ENCODE data around the gene AGBL3. TPM values are rescaled to one million over a fixed set of nuclear protein-coding genes. Genes with fewer than 3 reads are reported as not detected.

Gene AGBL3
- polyA plus RNA-seq, 2 donors: 0.55 to 0.62 TPM

GRCh38 chr7:135079068-135079467 lies 92.8 kb downstream of the AGBL3 start:
- Histone ChIP-seq H3K4me1 (ENCODE audit: control insufficient read depth in 2 of 2, insufficient read depth in 2 of 2, low read length in 1 of 2) (no peaks in the 10 kb centered on the region), H3K27ac (ENCODE audit: low read depth in 2 of 2, low read length in 1 of 2) (no peak overlapping the region)

DNA sequence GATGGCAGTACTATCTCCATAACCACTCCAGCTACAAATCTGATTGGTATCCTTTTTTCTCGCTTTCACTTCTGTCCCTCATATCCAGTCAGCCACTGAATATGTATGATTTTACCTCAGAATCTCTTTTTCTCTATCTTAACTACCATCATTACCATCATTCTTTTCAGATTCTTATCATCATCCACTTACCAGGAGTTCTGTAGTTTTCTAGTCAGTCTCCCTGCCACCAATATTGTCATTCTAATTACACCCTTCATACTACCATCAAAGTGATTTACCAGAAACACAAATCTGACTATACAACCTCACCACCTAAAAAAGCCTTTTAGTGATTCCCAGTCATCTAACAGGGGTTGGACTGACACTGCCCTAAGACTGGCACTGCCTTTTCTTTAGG lies 96.7 kb downstream of the AGBL3 start:
- no peak overlapping the region for H3K27ac ChIP-seq (ENCODE audit: low read depth in 2 of 2, low read length in 1 of 2)
- H3K27me3 ChIP-seq (ENCODE audit: control insufficient read depth in 1 of 2, insufficient read depth in 2 of 2, low read length in 2 of 2): no peaks in the 10 kb centered on the region
- H3K36me3 ChIP-seq (ENCODE audit: control insufficient read depth in 2 of 2, insufficient read depth in 2 of 2, low read length in 1 of 2): no peaks in the 10 kb centered on the region
- no peak overlapping the region for H3K4me3 ChIP-seq (ENCODE audit: low read depth in 1 of 2, low read length in 2 of 2)
- 0 to 10% methylated on average over 1 of the region's 1 CpG for WGBS, 2 donors
- no peaks in the 10 kb centered on the region for H3K4me1 ChIP-seq (ENCODE audit: control insufficient read depth in 2 of 2, insufficient read depth in 2 of 2, low read length in 1 of 2)
- H3K9me3 ChIP-seq (ENCODE audit: control insufficient read depth in 2 of 2, insufficient read depth in 1 of 2, low read depth in 1 of 2, low read length in 1 of 2): no peaks in the 10 kb centered on the region

More at GRCh38 chr7:135079068-135079467, 92.8 kb downstream of the AGBL3 start:
- Histone ChIP-seq H3K4me3 (ENCODE audit: low read depth in 1 of 2, low read length in 2 of 2) (no peak overlapping the region), H3K27me3 (ENCODE audit: control insufficient read depth in 1 of 2, insufficient read depth in 2 of 2, low read length in 2 of 2) (no peaks in the 10 kb centered on the region), H3K9me3 (ENCODE audit: control insufficient read depth in 2 of 2, insufficient read depth in 1 of 2, low read depth in 1 of 2, low read length in 1 of 2) (no peaks in the 10 kb centered on the region), H3K36me3 (ENCODE audit: control insufficient read depth in 2 of 2, insufficient read depth in 2 of 2, low read length in 1 of 2) (no peaks in the 10 kb centered on the region)

- H3K36me3 ChIP-seq (ENCODE audit: control insufficient read depth in 2 of 2, insufficient read depth in 2 of 2, low read length in 1 of 2): no peaks in the 10 kb centered on the region
- no peaks in the 10 kb centered on the region for H3K27me3 ChIP-seq (ENCODE audit: control insufficient read depth in 1 of 2, insufficient read depth in 2 of 2, low read length in 2 of 2)
- H3K4me1 ChIP-seq (ENCODE audit: control insufficient read depth in 2 of 2, insufficient read depth in 2 of 2, low read length in 1 of 2): no peaks in the 10 kb centered on the region
- H3K9me3 ChIP-seq (ENCODE audit: control insufficient read depth in 2 of 2, insufficient read depth in 1 of 2, low read depth in 1 of 2, low read length in 1 of 2): peaks cover 0 to 2% of the 10 kb centered on the region in 2 donors
- no peak overlapping the region for H3K4me3 ChIP-seq (ENCODE audit: low read depth in 1 of 2, low read length in 2 of 2)
- 92 to 96% methylated on average over 1 of the region's 1 CpG for WGBS, 2 donors
- H3K27ac ChIP-seq (ENCODE audit: low read depth in 2 of 2, low read length in 1 of 2): no peak overlapping the region
Measured at GRCh38 chr7:135088566-135088965, 102.3 kb downstream of the AGBL3 start.

GRCh38 chr7:135091717-135092116 lies 105.4 kb downstream of the AGBL3 start:
- WGBS, 2 donors: 61 to 74% methylated on average over 1 of the region's 1 CpG
- no peak overlapping the region for H3K27ac ChIP-seq (ENCODE audit: low read depth in 2 of 2, low read length in 1 of 2)
- H3K4me1 ChIP-seq (ENCODE audit: control insufficient read depth in 2 of 2, insufficient read depth in 2 of 2, low read length in 1 of 2): no peaks in the 10 kb centered on the region
- no peaks in the 10 kb centered on the region for H3K36me3 ChIP-seq (ENCODE audit: control insufficient read depth in 2 of 2, insufficient read depth in 2 of 2, low read length in 1 of 2)
- H3K9me3 ChIP-seq (ENCODE audit: control insufficient read depth in 2 of 2, insufficient read depth in 1 of 2, low read depth in 1 of 2, low read length in 1 of 2): peaks cover 0 to 2% of the 10 kb centered on the region in 2 donors
- H3K27me3 ChIP-seq (ENCODE audit: control insufficient read depth in 1 of 2, insufficient read depth in 2 of 2, low read length in 2 of 2): no peaks in the 10 kb centered on the region
- H3K4me3 ChIP-seq (ENCODE audit: low read depth in 1 of 2, low read length in 2 of 2): no peak overlapping the region

- no peaks in the 10 kb centered on the region for H3K27me3 ChIP-seq (ENCODE audit: control insufficient read depth in 1 of 2, insufficient read depth in 2 of 2, low read length in 2 of 2)
- H3K4me3 ChIP-seq (ENCODE audit: low read depth in 1 of 2, low read length in 2 of 2): no peak overlapping the region
- H3K27ac ChIP-seq (ENCODE audit: low read depth in 2 of 2, low read length in 1 of 2): no peak overlapping the region
- H3K4me1 ChIP-seq (ENCODE audit: control insufficient read depth in 2 of 2, insufficient read depth in 2 of 2, low read length in 1 of 2): no peaks in the 10 kb centered on the region
- H3K9me3 ChIP-seq (ENCODE audit: control insufficient read depth in 2 of 2, insufficient read depth in 1 of 2, low read depth in 1 of 2, low read length in 1 of 2): peaks cover 0 to 2% of the 10 kb centered on the region in 2 donors
- H3K36me3 ChIP-seq (ENCODE audit: control insufficient read depth in 2 of 2, insufficient read depth in 2 of 2, low read length in 1 of 2): no peaks in the 10 kb centered on the region
- WGBS, 2 donors: 84 to 88% methylated on average over 2 of the region's 2 CpGs
Measured at GRCh38 chr7:135094472-135095237, 108.3 kb downstream of the AGBL3 start.

- WGBS, 2 donors: 87 to 91% methylated on average over 1 of the region's 1 CpG
- Histone ChIP-seq H3K36me3 (ENCODE audit: control insufficient read depth in 2 of 2, insufficient read depth in 2 of 2, low read length in 1 of 2) (no peaks in the 10 kb centered on the region), H3K4me3 (ENCODE audit: low read depth in 1 of 2, low read length in 2 of 2) (no peak overlapping the region), H3K4me1 (ENCODE audit: control insufficient read depth in 2 of 2, insufficient read depth in 2 of 2, low read length in 1 of 2) (no peaks in the 10 kb centered on the region), H3K9me3 (ENCODE audit: control insufficient read depth in 2 of 2, insufficient read depth in 1 of 2, low read depth in 1 of 2, low read length in 1 of 2) (no peaks in the 10 kb centered on the region), H3K27ac (ENCODE audit: low read depth in 2 of 2, low read length in 1 of 2) (no peak overlapping the region), H3K27me3 (ENCODE audit: control insufficient read depth in 1 of 2, insufficient read depth in 2 of 2, low read length in 2 of 2) (no peaks in the 10 kb centered on the region)
Measured at GRCh38 chr7:135095450-135095849, 109.1 kb downstream of the AGBL3 start.

- H3K9me3 ChIP-seq (ENCODE audit: control insufficient read depth in 2 of 2, insufficient read depth in 1 of 2, low read depth in 1 of 2, low read length in 1 of 2): no peaks in the 10 kb centered on the region
- no peaks in the 10 kb centered on the region for H3K27me3 ChIP-seq (ENCODE audit: control insufficient read depth in 1 of 2, insufficient read depth in 2 of 2, low read length in 2 of 2)
- H3K27ac ChIP-seq (ENCODE audit: low read depth in 2 of 2, low read length in 1 of 2): no peak overlapping the region
- WGBS, 2 donors: 49 to 50% methylated on average over 3 of the region's 3 CpGs
- no peaks in the 10 kb centered on the region for H3K4me1 ChIP-seq (ENCODE audit: control insufficient read depth in 2 of 2, insufficient read depth in 2 of 2, low read length in 1 of 2)
- H3K36me3 ChIP-seq (ENCODE audit: control insufficient read depth in 2 of 2, insufficient read depth in 2 of 2, low read length in 1 of 2): no peaks in the 10 kb centered on the region
- H3K4me3 ChIP-seq (ENCODE audit: low read depth in 1 of 2, low read length in 2 of 2): no peak overlapping the region
Measured at GRCh38 chr7:135098391-135098790, 112.1 kb downstream of the AGBL3 start.

GRCh38 chr7:135100856-135101255 lies 114.5 kb downstream of the AGBL3 start:
- H3K4me1 ChIP-seq (ENCODE audit: control insufficient read depth in 2 of 2, insufficient read depth in 2 of 2, low read length in 1 of 2): no peaks in the 10 kb centered on the region
- no peak overlapping the region for H3K27ac ChIP-seq (ENCODE audit: low read depth in 2 of 2, low read length in 1 of 2)
- H3K27me3 ChIP-seq (ENCODE audit: control insufficient read depth in 1 of 2, insufficient read depth in 2 of 2, low read length in 2 of 2): no peaks in the 10 kb centered on the region
- no peaks in the 10 kb centered on the region for H3K9me3 ChIP-seq (ENCODE audit: control insufficient read depth in 2 of 2, insufficient read depth in 1 of 2, low read depth in 1 of 2, low read length in 1 of 2)
- H3K36me3 ChIP-seq (ENCODE audit: control insufficient read depth in 2 of 2, insufficient read depth in 2 of 2, low read length in 1 of 2): no peaks in the 10 kb centered on the region
- no peak overlapping the region for H3K4me3 ChIP-seq (ENCODE audit: low read depth in 1 of 2, low read length in 2 of 2)

- Histone ChIP-seq H3K9me3 (ENCODE audit: control insufficient read depth in 2 of 2, insufficient read depth in 1 of 2, low read depth in 1 of 2, low read length in 1 of 2) (no peaks in the 10 kb centered on the region), H3K4me3 (ENCODE audit: low read depth in 1 of 2, low read length in 2 of 2) (no peak overlapping the region), H3K4me1 (ENCODE audit: control insufficient read depth in 2 of 2, insufficient read depth in 2 of 2, low read length in 1 of 2) (no peaks in the 10 kb centered on the region), H3K36me3 (ENCODE audit: control insufficient read depth in 2 of 2, insufficient read depth in 2 of 2, low read length in 1 of 2) (no peaks in the 10 kb centered on the region), H3K27me3 (ENCODE audit: control insufficient read depth in 1 of 2, insufficient read depth in 2 of 2, low read length in 2 of 2) (no peaks in the 10 kb centered on the region), H3K27ac (ENCODE audit: low read depth in 2 of 2, low read length in 1 of 2) (no peak overlapping the region)
Measured at GRCh38 chr7:135102372-135102771, 116.1 kb downstream of the AGBL3 start.

DNA sequence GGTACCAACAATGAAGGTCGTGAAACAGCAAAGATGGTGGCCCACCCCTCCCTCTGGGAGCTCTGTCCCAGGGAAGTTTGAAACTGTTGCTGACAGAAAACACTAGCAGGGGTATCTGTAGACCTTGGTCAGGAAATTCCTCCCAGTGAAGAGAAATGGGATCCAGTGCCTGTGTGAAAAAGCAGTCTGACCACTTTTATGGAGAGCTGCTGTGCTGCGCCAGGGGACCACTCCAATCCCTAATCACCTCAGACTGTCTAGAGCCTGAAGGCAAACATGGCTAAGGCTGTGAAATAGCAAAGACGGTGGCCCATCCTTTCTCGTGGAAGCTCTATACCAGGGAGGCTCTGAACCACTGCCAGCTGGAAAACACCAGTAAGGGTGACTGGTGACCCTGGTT lies 123.3 kb downstream of the AGBL3 start:
- no peaks in the 10 kb centered on the region for H3K4me1 ChIP-seq (ENCODE audit: control insufficient read depth in 2 of 2, insufficient read depth in 2 of 2, low read length in 1 of 2)
- WGBS, 2 donors: 80 to 86% methylated on average over 4 of the region's 4 CpGs
- H3K27ac ChIP-seq (ENCODE audit: low read depth in 2 of 2, low read length in 1 of 2): no peak overlapping the region

More for the DNA sequence above, 123.3 kb downstream of the AGBL3 start:
- Histone ChIP-seq H3K36me3 (ENCODE audit: control insufficient read depth in 2 of 2, insufficient read depth in 2 of 2, low read length in 1 of 2) (no peaks in the 10 kb centered on the region), H3K4me3 (ENCODE audit: low read depth in 1 of 2, low read length in 2 of 2) (no peak overlapping the region), H3K9me3 (ENCODE audit: control insufficient read depth in 2 of 2, insufficient read depth in 1 of 2, low read depth in 1 of 2, low read length in 1 of 2) (no peaks in the 10 kb centered on the region), H3K27me3 (ENCODE audit: control insufficient read depth in 1 of 2, insufficient read depth in 2 of 2, low read length in 2 of 2) (no peaks in the 10 kb centered on the region)

Measured in esophagus (tissue), 2 donors.